T-cell (primary cell): ENCODE data around the gene MKNK2. TPM values are rescaled to one million over a fixed set of nuclear protein-coding genes. Genes with fewer than 3 reads are reported as not detected.
"Not testable (repeated sequence)": the region's sequence is repeated elsewhere in the genome, so short reads cannot be mapped to it uniquely, and the experiment has no call there.

Experiments used
- ATAC-seq, 4 experiments: fragments of 200-7000 bp in 3 of 4; fragments of 150-1000 bp in 1 of 4; cut with Tn5 transposase; replicated peaks in 1 of 4; 1 replicate in 3 of 4; 2 replicates in 1 of 4; pipeline ENCODE4 v1.10.0; 2021; ENCODE audit warnings: moderate library complexity in 3 of 4, mild to moderate bottlenecking in 2 of 4, moderate number of reproducible peaks in 1 of 4
- CTCF ChIA-PET, 2 donors: fragments of 300-600 bp; sonication (Branson Sonifier 250); formaldehyde crosslinking; loops; one replicate each; lab custom pipeline; 2022; ENCODE audit warnings: antibody characterized with exemption in 2 of 2; lab: Charles Lee
- POLR2A ChIA-PET, 2 donors: fragments of 300-600 bp; sonication (Branson Sonifier 250); formaldehyde crosslinking; loops; one replicate each; lab custom pipeline; 2022; ENCODE audit warnings: antibody characterized with exemption in 2 of 2; lab: Charles Lee
- DNase-seq, 35 experiments: peaks; one replicate each; pipeline versions ENCODE4 v3.0.0 to v3.0.0-alpha.2; 2013 to 2023
- H3K27ac ChIP-seq: one replicate; pipeline ENCODE4 v1.5.1; 2013; ENCODE audit warnings: low read length
- H3K27me3 ChIP-seq, 2 experiments: replicated peaks in 1 of 2; 1 replicate in 1 of 2; 2 replicates in 1 of 2; pipeline versions ENCODE4 v1.6.1 to v1.7.0; 2013; ENCODE audit warnings: low read length in 1 of 2, mixed read lengths in 1 of 2; ENCODE audit not compliant: control insufficient read depth in 2 of 2, insufficient read depth in 2 of 2; ENCODE audit errors: extremely low read depth in 1 of 2
- H3K36me3 ChIP-seq, 2 donors: 1 replicate in 1 of 2; 2 replicates in 1 of 2; pipeline versions ENCODE4 v1.6.1 to v1.7.0; 2013; ENCODE audit warnings: low read length in 1 of 2; ENCODE audit not compliant: control insufficient read depth in 2 of 2, insufficient read depth in 1 of 2; ENCODE audit errors: extremely low read depth in 1 of 2
- H3K4me1 ChIP-seq, 2 experiments: 1 replicate in 1 of 2; 2 replicates in 1 of 2; pipeline versions ENCODE4 v1.6.1 to v1.7.0; 2013; ENCODE audit warnings: low read length in 2 of 2, mixed read lengths in 1 of 2; ENCODE audit not compliant: insufficient read depth in 2 of 2, control insufficient read depth in 1 of 2; ENCODE audit errors: extremely low read depth in 1 of 2
- H3K4me3 ChIP-seq, 2 donors: 1 replicate in 1 of 2; 2 replicates in 1 of 2; pipeline versions ENCODE4 v1.5.1 to v1.7.0; 2013; ENCODE audit warnings: mild to moderate bottlenecking in 2 of 2, low read length in 1 of 2, moderate library complexity in 1 of 2; ENCODE audit not compliant: control insufficient read depth in 1 of 2; ENCODE audit errors: extremely low read depth in 1 of 2
- H3K9me3 ChIP-seq: 2 replicates; pipeline ENCODE4 v1.7.0; 2013
- H3K27ac Mint-ChIP-seq, 2 donors: one replicate each; pipeline ENCODE4 v1.8.0; 2020 to 2021; ENCODE audit warnings: mild to moderate bottlenecking in 2 of 2, mixed read lengths in 2 of 2
- H3K27me3 Mint-ChIP-seq, 2 donors: one replicate each; pipeline ENCODE4 v1.8.0; 2021 to 2022; ENCODE audit warnings: mixed read lengths in 2 of 2
- H3K36me3 Mint-ChIP-seq: one replicate; pipeline ENCODE4 v1.8.0; 2021; ENCODE audit warnings: mixed read lengths
- H3K4me1 Mint-ChIP-seq, 3 donors: one replicate each; pipeline ENCODE4 v1.8.0; 2020 to 2022; ENCODE audit warnings: mixed read lengths in 3 of 3, mild to moderate bottlenecking in 1 of 3
- H3K4me3 Mint-ChIP-seq, 3 donors: one replicate each; pipeline ENCODE4 v1.8.0; 2020 to 2022; ENCODE audit warnings: mild to moderate bottlenecking in 3 of 3, mixed read lengths in 3 of 3, moderate library complexity in 3 of 3
- H3K9me3 Mint-ChIP-seq, 3 donors: one replicate each; pipeline ENCODE4 v1.8.0; 2020 to 2022; ENCODE audit warnings: mixed read lengths in 3 of 3
- WGBS: methylation state at CpG from one replicate; pipeline ENCODE4 v1.1.5; 2013; ENCODE audit warnings: missing lambda C conversion rate; ENCODE audit not compliant: insufficient coverage; 5-methylcytosine and 5-hydroxymethylcytosine counted together
- total RNA-seq, 35 experiments: library from RNA in 6 of 35; stranded (reverse) in 6 of 35; fragments of 120-200 nt in 1 of 35; gene quantifications; one replicate each; pipeline versions ENCODE4 v1.2.1 to v1.2.4 and lab custom pipeline; 2013 to 2026

The MKNK2 gene
- total RNA-seq, 5 donors from 2014 or later (not counting 1 experiment from before 2014, with no cell fraction given) = 196 to 242 (median 234) TPM

- peak in 1 of 4 experiments; percentile 8 for ATAC-seq
Measured at GRCh38 chr19:2097203-2097885, 46.3 kb upstream of the MKNK2 start.

GRCh38 chr19:2096480-2097202 is 45.6 kb upstream of the MKNK2 start, which contains the start of gene IZUMO4:
Gene IZUMO4, plus strand, starts transcription at chr19:2096915. Its CDS starts 31 bp downstream, at chr19:2096946.
- ChIA-PET CTCF (interaction anchor here in 1 of 2 donors (0.7 kb wide), 1 partner anchor 44 kb away, joined by 6 read pairs; no protein-coding TSS in a partner anchor), POLR2A (interaction anchor here in 1 of 2 donors (0.6 kb wide), 1 partner anchor 26 kb away, joined by 3 read pairs; no protein-coding TSS in a partner anchor)
- H3K4me3 Mint-ChIP-seq = peak within 1 kb of the TSS; percentile 94 to 99 (median 96)
- Histone ChIP-seq H3K9me3 (no peaks in the 10 kb centered on the region), H3K4me3 (peak within 1 kb of the TSS; percentile 73), H3K27ac (peak within 1 kb of the TSS; percentile 67), H3K36me3 (peaks cover 19 to 22% of the 10 kb centered on the region in 2 donors), H3K4me1 (peaks cover 10 to 59% of the 10 kb centered on the region in 2 experiments), H3K27me3 (no peaks in the 10 kb centered on the region)
- H3K9me3 Mint-ChIP-seq = no peaks in the 10 kb centered on the region
- peaks cover 23 to 34% (median 32%) of the 10 kb centered on the region in 3 donors for H3K4me1 Mint-ChIP-seq
- peak; percentile 82 to 86 (median 82) for ATAC-seq
- WGBS = under 1% methylated on average over 63 of the region's 70 CpGs
- H3K36me3 Mint-ChIP-seq = peaks cover 9% of the 10 kb centered on the region
- no peaks in the 10 kb centered on the region for H3K27me3 Mint-ChIP-seq
- peak within 1 kb of the TSS; percentile 93 to 95 for H3K27ac Mint-ChIP-seq
- DNase-seq = peak; percentile 97 to 100 (median 99)

More at GRCh38 chr19:2097203-2097885, 46.3 kb upstream of the MKNK2 start:
- no peaks in the 10 kb centered on the region for H3K27me3 ChIP-seq
- H3K4me1 ChIP-seq = peaks cover 10 to 52% of the 10 kb centered on the region in 2 experiments
- POLR2A ChIA-PET = interaction anchor here in 1 of 2 donors (0.6 kb wide), 1 partner anchor 27 kb away, joined by 3 read pairs; no protein-coding TSS in a partner anchor
- Mint-ChIP-seq H3K4me3 (peak overlapping the region; percentile 81 to 99 (median 86)), H3K36me3 (peaks cover 13% of the 10 kb centered on the region), H3K4me1 (peaks cover 23 to 28% (median 26%) of the 10 kb centered on the region in 3 donors), H3K27me3 (no peaks in the 10 kb centered on the region), H3K9me3 (no peaks in the 10 kb centered on the region), H3K27ac (peak overlapping the region; percentile 49 to 81)
- peak overlapping the region; percentile 67 for H3K27ac ChIP-seq
- H3K4me3 ChIP-seq = peak overlapping the region; percentile 61 to 66
- 3% methylated on average over 11 of the region's 30 CpGs for WGBS
- H3K9me3 ChIP-seq = no peaks in the 10 kb centered on the region
- CTCF ChIA-PET = interaction anchor here in 1 of 2 donors (0.6 to 0.7 kb wide), 2 partner anchors 12 to 45 kb away, joined by 4 to 6 read pairs; no protein-coding TSS in a partner anchor
- H3K36me3 ChIP-seq = peaks cover 22 to 28% of the 10 kb centered on the region in 2 donors
- peak in 30 of 35 experiments; percentile 33 to 80 (median 48) for DNase-seq

- Mint-ChIP-seq H3K27ac (peak within 1 kb of the TSS; percentile 93 to 95), H3K36me3 (peaks cover 4% of the 10 kb centered on the region), H3K4me3 (peak within 1 kb of the TSS; percentile 94 to 99 (median 96)), H3K4me1 (peaks cover 25 to 36% (median 34%) of the 10 kb centered on the region in 3 donors), H3K27me3 (no peaks in the 10 kb centered on the region), H3K9me3 (no peaks in the 10 kb centered on the region)
- CTCF ChIA-PET = interaction anchor here in 1 of 2 donors (0.7 kb wide), 1 partner anchor 8 kb away, joined by 3 read pairs; no protein-coding TSS in a partner anchor
- Histone ChIP-seq H3K4me1 (peaks cover 10 to 65% of the 10 kb centered on the region in 2 experiments), H3K36me3 (peaks cover 15 to 20% of the 10 kb centered on the region in 2 donors), H3K9me3 (no peaks in the 10 kb centered on the region), H3K4me3 (peak within 1 kb of the TSS; percentile 73), H3K27ac (peak within 1 kb of the TSS; percentile 67), H3K27me3 (no peaks in the 10 kb centered on the region)
- POLR2A ChIA-PET = no interaction called here
- peak in 26 of 35 experiments; percentile 74 to 92 (median 84) for DNase-seq
- 0% methylated on average over 56 of the region's 56 CpGs for WGBS
- peak; percentile 57 to 62 (median 60) for ATAC-seq
Measured at GRCh38 chr19:2096034-2096479, 45.0 kb upstream of the MKNK2 start, which contains the start of gene MOB3A. Gene MOB3A, minus strand, starts transcription at chr19:2096326. Its CDS starts 17,766 bp downstream, at chr19:2078560.

- DNase-seq, ATAC-seq, H3K9me3 ChIP-seq, H3K4me3 ChIP-seq, H3K27me3 ChIP-seq, H3K27ac ChIP-seq, H3K36me3 Mint-ChIP-seq, H3K9me3 Mint-ChIP-seq, H3K27me3 Mint-ChIP-seq: not testable (repeated sequence)
- Histone ChIP-seq H3K36me3 (peaks cover 0 to 13% of the 10 kb centered on the region in 2 donors), H3K4me1 (peaks cover 29 to 87% of the 10 kb centered on the region in 2 experiments)
- Mint-ChIP-seq H3K27ac (peak overlapping the region in 1 of 2 donors; percentile 31), H3K4me1 (peaks cover 65 to 72% (median 67%) of the 10 kb centered on the region in 3 donors), H3K4me3 (peak overlapping the region in 1 of 3 donors; percentile 98)
- CTCF ChIA-PET = interaction anchor here in 1 of 2 donors (0.7 kb wide), 2 partner anchors 27 to 199 kb away, joined by 8 read pairs; no protein-coding TSS in a partner anchor
- POLR2A ChIA-PET = interaction anchor here in 1 of 2 donors (0.5 to 0.6 kb wide), 3 partner anchors 21 to 26 kb away, joined by 4 to 5 read pairs (median 5); no protein-coding TSS in a partner anchor
- WGBS = no CpG with 5 or more reads among the region's 13 CpGs
Measured at GRCh38 chr19:2091926-2092525, 41.0 kb upstream of the MKNK2 start.

GRCh38 chr19:2089727-2090053 is 38.6 kb upstream of the MKNK2 start:
- Mint-ChIP-seq H3K36me3 (peaks cover 4% of the 10 kb centered on the region), H3K27ac (peak overlapping the region; percentile 93), H3K4me3 (peak overlapping the region; percentile 51 to 98 (median 70)), H3K9me3 (no peaks in the 10 kb centered on the region), H3K4me1 (peaks cover 73 to 82% (median 79%) of the 10 kb centered on the region in 3 donors), H3K27me3 (no peaks in the 10 kb centered on the region)
- 63% methylated on average over 2 of the region's 2 CpGs for WGBS
- no peak for DNase-seq
- Histone ChIP-seq H3K27me3 (no peaks in the 10 kb centered on the region), H3K27ac (peak overlapping the region; percentile 66), H3K36me3 (peaks cover 0 to 13% of the 10 kb centered on the region in 2 donors), H3K4me1 (peaks cover 32 to 97% of the 10 kb centered on the region in 2 experiments), H3K4me3 (peak overlapping the region in 1 of 2 donors; percentile 29), H3K9me3 (no peaks in the 10 kb centered on the region)
- ATAC-seq = no peak
- ChIA-PET POLR2A (no interaction called here), CTCF (interaction anchor here in 1 of 2 donors (0.7 kb wide), 1 partner anchor 682 kb away, joined by 3 read pairs; no protein-coding TSS in a partner anchor)
